Right atrium auricular region (tissue), 2 donors: ENCODE results near the gene MYL7. TPM values are rescaled to one million over a fixed set of nuclear protein-coding genes. Genes with fewer than 3 reads are reported as not detected.

Experiments
- DNase-seq: peaks from one replicate; pipeline ENCODE4 v3.0.0-alpha.2; 2019; ENCODE audit warnings: low spot score
- H3K27ac ChIP-seq, 2 donors: fragments of 200-600 bp; sonication (generic); 1 replicate in 1 of 2; 2 replicates in 1 of 2; pipeline ENCODE4 v1.5.1; 2016 to 2019
- H3K27me3 ChIP-seq, 2 donors: fragments of 200-600 bp; sonication (generic); one replicate each; pipeline versions ENCODE4 v1.5.1 to v1.6.0; 2017 to 2019
- H3K36me3 ChIP-seq: fragments of 200-600 bp; sonication (generic); one replicate; pipeline ENCODE4 v1.5.1; 2016
- H3K4me1 ChIP-seq, 2 donors: fragments of 200-600 bp; sonication (generic); one replicate each; pipeline versions ENCODE4 v1.5.1 to v1.6.0; 2017 to 2019
- H3K4me3 ChIP-seq, 2 donors: fragments of 200-600 bp; sonication (generic); 1 replicate in 1 of 2; 2 replicates in 1 of 2; pipeline ENCODE4 v1.5.1; 2017 to 2019; ENCODE audit warnings: mild to moderate bottlenecking in 1 of 2, moderate library complexity in 1 of 2
- H3K9me3 ChIP-seq, 2 donors: fragments of 200-600 bp; sonication (generic); one replicate each; pipeline ENCODE4 v1.5.1; 2019
- total RNA-seq, 2 donors: library from RNA; depleted of rRNA; stranded (reverse); fragments of >200 nt; gene quantifications; one replicate each; pipeline ENCODE4 v1.1.0, GENCODE V29; 2016
- TF ChIP-seq, protein P1 (sequence below), 2 donors: fragments of 200-600 bp; sonication (generic); IDR thresholded peaks; one replicate each; pipeline ENCODE4 v1.5.1; 2019; ENCODE audit warnings: antibody characterized with exemption in 2 of 2

The MYL7 gene
- total RNA-seq, 2 donors from 2014 or later: 17,339 to 49,235 TPM

DNA sequence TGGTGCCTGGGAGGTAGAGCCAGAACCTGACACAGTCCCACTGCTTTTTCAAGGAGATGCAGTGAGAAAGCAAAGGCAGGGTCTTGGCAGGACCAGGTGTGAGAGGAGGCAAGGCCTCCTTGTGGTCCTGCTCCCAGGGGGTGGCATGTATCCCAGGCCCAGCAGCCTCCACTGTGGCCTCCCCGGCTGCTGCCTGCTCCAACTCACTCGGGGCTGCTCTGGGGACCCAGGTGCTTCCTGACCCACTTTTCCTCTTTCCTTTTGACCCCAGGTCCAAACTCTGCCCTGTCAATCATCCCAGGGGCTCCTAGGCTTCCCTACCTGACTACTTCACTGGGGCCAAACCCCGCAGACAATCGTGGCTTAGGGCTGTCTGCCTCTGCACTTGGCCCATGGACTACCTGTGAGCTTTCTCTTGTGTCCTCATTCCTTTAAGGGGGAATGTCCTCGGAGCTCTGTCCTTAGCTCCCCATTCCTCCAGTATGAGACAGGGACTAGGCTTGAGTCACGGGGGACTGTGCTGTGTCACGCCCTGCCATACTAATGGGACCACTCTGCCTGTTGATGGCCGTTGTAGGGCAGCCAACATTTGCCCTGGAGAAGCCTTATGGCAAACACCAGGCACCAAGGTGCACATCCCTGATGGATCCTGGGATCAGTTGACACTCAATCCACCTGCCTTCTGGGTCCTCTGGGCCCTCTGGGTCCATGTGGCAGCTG is 38.1 kb downstream of the MYL7 start:
- H3K27ac ChIP-seq: peak overlapping the region; percentile 88 to 92
- TF ChIP-seq, protein P1, sequence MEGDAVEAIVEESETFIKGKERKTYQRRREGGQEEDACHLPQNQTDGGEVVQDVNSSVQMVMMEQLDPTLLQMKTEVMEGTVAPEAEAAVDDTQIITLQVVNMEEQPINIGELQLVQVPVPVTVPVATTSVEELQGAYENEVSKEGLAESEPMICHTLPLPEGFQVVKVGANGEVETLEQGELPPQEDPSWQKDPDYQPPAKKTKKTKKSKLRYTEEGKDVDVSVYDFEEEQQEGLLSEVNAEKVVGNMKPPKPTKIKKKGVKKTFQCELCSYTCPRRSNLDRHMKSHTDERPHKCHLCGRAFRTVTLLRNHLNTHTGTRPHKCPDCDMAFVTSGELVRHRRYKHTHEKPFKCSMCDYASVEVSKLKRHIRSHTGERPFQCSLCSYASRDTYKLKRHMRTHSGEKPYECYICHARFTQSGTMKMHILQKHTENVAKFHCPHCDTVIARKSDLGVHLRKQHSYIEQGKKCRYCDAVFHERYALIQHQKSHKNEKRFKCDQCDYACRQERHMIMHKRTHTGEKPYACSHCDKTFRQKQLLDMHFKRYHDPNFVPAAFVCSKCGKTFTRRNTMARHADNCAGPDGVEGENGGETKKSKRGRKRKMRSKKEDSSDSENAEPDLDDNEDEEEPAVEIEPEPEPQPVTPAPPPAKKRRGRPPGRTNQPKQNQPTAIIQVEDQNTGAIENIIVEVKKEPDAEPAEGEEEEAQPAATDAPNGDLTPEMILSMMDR (IDR thresholded peaks at IDR 0.05): no peak
- no peak for DNase-seq
- H3K4me1 ChIP-seq: peaks cover 0 to 73% of the 10 kb centered on the region in 2 donors
- no peak overlapping the region for H3K4me3 ChIP-seq
- H3K9me3 ChIP-seq: no peaks in the 10 kb centered on the region
- peaks cover 10% of the 10 kb centered on the region for H3K36me3 ChIP-seq
- H3K27me3 ChIP-seq: no peaks in the 10 kb centered on the region

DNA sequence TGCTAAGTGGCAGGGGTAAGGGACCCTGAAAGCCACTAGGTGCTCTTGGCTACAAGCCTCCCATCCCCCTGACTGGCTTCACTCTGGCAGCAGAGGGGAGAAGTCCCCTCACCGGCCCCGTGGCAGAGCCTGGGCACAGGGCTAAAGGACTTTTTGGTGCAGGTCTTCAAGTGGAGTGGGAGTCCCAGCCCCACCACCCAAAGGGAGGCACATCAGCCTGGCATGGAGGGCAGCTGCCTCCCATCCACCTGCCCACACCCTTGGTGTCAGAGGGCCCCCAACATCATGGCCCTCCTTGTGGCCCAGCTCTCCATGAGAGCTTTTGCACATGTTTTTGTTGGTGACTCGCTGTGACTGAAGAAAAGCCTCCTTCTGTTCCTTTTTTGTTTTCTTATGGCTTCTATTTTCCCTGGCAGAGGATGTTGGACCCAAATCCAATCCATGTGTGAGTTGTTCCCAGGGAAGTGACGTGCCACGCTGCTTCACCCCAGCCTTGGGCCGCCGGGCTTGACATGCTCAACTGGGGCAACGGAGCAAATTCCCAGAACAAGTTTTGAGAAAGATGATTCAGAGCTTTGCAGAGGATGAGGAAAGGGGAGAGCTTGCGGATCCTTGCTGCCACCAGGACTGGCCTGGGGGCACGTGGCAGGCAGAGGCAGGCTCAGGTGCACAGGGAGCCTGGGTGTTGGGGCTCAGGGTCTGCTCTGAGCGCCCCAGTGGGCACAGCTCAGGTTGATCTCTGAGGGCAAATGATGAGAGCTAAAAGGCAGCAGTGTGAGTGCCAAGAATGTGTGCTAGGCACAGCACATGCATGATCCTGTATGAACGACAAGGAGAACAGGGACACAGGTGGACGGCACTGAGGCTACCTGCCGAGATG is 38.9 kb downstream of the MYL7 start:
- Histone ChIP-seq H3K27ac (peak overlapping the region; percentile 88 to 92), H3K36me3 (peaks cover 2% of the 10 kb centered on the region), H3K27me3 (no peaks in the 10 kb centered on the region), H3K4me1 (peaks cover 0 to 67% of the 10 kb centered on the region in 2 donors), H3K4me3 (no peak overlapping the region), H3K9me3 (no peaks in the 10 kb centered on the region)
- DNase-seq: peak; percentile 85
- TF ChIP-seq, protein P1 (IDR thresholded peaks at IDR 0.05): no peak

DNA sequence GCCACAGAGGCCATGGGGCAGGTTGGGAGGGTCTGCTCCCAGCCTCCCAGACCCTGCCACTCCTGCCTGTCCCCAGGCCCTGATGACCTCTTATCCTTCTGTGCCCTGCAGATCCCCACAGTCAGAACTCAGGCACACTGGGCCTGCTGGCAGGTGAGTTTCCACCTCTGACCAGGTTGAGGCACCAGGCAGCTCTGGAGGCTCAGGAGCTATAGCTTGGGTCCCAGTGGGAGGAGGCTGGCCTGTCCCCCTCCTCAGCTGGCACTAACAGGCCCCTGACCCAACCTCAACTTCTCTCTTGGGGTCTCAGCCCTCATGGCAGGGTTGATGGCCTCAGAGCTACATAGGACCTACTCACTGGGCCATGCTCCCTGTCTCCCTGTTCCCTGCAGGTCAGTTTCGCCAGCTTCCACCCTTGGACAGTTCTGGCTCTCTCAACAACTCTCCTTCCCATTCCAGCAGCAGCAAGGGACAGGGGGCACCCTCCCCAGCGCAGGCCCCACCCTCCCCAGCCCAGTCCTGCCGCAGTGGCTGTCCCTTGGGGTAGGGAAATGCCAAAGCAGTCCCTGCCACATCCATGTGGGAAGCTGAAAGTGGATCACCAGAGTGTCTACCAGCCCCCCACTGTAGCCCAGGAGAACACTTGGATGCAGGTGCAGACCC is 39.7 kb downstream of the MYL7 start:
- H3K4me3 ChIP-seq: no peak overlapping the region
- peaks cover 0 to 61% of the 10 kb centered on the region in 2 donors for H3K4me1 ChIP-seq
- no peaks in the 10 kb centered on the region for H3K9me3 ChIP-seq
- TF ChIP-seq, protein P1 (IDR thresholded peaks at IDR 0.05): no peak
- peak overlapping the region; percentile 88 to 92 for H3K27ac ChIP-seq
- DNase-seq: no peak
- no peaks in the 10 kb centered on the region for H3K36me3 ChIP-seq
- no peaks in the 10 kb centered on the region for H3K27me3 ChIP-seq

DNA sequence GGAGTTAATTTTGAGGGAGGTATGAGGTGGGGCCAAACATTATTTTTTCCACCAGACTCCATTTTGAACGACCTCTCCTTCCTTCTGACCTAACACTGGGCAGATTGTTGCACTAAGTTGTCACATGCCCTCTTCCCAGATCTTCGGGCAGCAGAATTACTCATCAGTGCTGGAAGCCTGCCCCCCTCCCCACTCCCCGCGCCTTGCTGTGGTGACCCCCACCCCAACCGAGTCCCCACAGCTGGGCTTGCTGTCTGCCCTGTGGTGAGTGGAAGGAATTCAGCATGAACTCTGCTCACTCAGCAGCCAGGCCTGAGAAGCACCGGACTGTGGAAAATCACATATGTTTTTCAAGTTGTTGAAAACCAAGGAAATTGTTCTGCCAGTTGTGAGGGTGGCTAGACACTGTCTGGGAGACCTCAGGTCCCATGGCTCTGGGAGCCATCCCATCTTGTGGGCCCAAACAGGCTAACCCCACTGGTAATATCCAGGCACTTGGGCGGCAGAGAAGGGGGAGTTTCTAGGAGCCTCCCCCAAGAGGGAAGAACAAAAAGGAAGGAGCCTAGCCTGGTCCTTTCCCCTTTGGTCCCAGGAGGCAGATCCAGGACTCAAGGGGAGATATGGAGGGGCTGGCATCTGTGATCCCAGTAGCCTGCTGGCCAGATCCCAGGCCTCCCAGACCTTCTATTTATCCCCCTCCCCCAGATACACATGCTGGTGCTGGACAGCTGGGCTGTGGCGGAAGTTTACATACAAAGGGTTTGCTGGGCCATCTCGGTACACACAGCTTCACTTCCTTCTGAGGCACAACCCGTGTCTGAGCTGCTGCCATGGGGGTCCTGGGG is 40.5 kb downstream of the MYL7 start:
- peaks cover 0 to 53% of the 10 kb centered on the region in 2 donors for H3K4me1 ChIP-seq
- H3K4me3 ChIP-seq: no peak overlapping the region
- no peaks in the 10 kb centered on the region for H3K9me3 ChIP-seq
- no peaks in the 10 kb centered on the region for H3K27me3 ChIP-seq
- no peaks in the 10 kb centered on the region for H3K36me3 ChIP-seq
- TF ChIP-seq, protein P1 (IDR thresholded peaks at IDR 0.05): no peak
- DNase-seq: no peak
- H3K27ac ChIP-seq: peak overlapping the region; percentile 88 to 92

DNA sequence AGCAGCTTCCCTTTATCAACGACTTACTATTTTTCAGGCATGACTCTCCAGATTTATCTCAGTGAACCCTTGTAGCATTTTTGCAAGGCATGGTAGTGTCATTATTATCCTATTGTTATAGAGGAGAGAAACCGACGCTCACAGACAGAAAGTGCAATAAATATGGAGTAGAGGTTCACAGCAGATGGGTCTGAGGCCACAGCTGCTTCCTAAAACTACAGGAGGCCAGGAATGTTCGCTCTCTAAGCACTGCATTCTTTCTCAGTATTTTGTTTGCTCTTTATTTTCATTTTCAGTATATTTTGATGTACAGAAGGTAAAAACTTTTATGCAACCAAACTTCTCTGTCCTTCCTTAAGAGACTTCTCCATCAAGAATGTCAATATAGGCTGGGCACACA is 41.5 kb downstream of the MYL7 start:
- TF ChIP-seq, protein P1 (IDR thresholded peaks at IDR 0.05): no peak
- H3K27ac ChIP-seq: peak overlapping the region in 1 of 2 donors; percentile 92
- H3K4me3 ChIP-seq: no peak overlapping the region
- peaks cover 0 to 51% of the 10 kb centered on the region in 2 donors for H3K4me1 ChIP-seq
- H3K9me3 ChIP-seq: no peaks in the 10 kb centered on the region
- no peaks in the 10 kb centered on the region for H3K36me3 ChIP-seq
- H3K27me3 ChIP-seq: no peaks in the 10 kb centered on the region
- DNase-seq: no peak
